ENCODE data around the gene FBXO47. TPM values are rescaled to one million over a fixed set of nuclear protein-coding genes. Genes with fewer than 3 reads are reported as not detected.

Gene FBXO47, protein sequence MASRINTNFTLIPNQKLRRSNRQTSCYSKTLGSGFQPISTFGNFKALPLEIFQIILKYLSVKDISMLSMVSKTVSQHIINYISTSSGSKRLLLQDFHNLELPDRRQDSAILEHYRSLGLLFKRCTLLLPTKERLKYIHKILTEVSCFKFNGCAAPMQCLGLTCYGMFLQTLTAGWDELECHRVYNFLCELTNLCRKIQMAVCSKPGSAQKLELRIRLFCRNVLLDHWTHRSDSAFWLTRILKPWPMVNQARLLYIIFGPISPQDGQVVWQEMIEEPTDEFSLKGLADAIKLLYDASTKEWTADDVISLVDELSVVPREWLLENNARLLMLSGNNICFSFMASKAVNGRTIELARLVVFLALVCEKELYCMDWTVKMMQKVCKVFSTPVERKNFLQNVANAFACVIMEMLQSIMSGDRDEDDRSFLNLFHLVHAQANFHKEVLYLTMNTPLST
- not detected for polyA plus RNA-seq (2013, experiment 1 of 2; ENCODE audit: insufficient read length)
- polyA plus RNA-seq (2013, experiment 2 of 2; ENCODE audit: insufficient read length), result 0.08 TPM

DNA sequence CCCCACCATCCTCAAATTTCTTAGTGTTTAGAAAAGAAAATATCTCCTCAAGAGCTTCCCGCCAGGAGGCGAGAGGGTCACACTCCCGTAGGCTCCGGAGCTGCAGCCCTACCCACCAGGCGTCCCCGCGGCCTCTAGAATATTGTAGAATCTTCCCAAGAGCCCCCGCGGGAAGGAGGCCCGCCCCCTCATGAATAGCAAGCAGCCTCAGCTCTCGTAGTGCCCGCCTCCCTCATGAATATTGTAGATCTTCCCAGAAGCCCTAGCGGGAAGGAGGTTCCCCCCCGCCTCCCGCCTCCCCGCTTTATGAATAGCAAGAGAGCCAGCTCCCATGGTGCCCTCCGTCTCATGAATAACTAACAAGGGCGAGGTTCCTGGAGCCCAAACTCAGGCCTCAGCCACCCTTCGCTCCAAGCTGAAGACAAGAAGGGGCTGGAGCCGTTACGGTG is at the start of gene FBXO47:
Gene FBXO47, minus strand, starts transcription at position 114 of the 449 bp plus-strand sequence. CDS start 4,378 bp downstream, outside the sequence.
- peak; percentile 92 for DNase-seq

DNA sequence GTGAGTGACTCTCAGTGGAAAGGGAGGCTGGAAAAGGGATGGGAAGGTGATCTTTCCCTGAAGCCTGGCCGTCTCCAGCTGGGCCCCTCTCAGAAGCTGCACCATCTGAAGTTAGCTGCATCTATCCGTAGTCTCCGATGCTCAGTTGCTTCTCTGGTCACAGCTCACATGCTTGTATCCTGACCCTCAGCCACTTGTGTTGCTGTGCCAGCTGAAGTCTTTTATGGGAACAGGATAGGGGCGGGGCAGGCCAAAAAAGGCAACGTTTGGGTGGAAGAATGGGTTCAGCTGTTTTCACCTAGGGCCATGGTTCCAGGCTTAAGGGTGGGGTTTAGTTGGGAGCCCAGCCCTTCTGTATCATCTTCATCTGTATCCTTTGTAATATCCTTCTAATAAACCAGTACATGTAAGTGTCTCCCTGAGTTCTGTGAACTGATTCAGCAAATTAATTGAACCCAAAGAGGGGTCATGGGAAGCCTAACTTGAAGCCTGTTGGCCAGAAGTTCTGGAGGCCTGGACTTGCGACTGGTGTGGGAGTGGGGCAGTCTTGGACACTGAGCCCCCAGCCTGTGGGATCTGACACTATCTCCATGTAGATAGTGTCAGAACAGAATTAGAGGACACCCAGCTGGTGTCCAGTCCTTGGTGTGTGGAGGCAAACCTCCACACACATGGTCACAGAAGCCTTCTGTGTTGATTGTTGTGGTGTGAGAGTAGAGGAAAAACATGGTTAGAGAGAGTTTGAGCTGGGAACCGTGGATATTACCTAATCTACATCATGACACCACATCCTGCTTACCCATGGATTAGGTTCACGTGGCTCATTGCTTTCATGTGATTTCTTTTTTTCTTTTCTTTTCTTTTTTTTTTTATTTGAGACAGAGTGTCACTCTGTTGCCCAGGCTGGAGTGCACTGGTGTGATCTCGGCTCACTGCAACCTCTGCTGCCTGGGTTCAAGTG is 49.3 kb upstream of the FBXO47 start:
- no peak for DNase-seq

DNA sequence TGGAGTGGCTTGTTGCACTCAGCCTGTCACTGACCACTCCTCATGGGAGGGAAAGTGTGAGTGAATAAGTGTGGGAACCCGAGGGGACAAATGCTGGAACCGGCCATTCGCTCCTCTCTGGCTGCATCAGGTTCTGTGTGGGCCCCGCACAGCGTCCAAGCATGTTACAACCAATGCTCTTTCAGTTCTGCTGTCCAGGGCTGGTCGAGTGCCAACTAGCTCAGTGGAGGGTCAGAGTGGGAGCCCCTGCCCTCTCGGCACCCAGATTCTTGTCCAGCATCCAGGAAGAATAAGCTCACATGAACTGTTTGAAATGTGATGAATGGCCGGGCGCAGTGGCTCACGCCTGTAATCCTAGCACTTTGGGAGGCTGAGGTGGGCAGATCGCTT is 48.3 kb upstream of the FBXO47 start:
- DNase-seq, result no peak

DNA sequence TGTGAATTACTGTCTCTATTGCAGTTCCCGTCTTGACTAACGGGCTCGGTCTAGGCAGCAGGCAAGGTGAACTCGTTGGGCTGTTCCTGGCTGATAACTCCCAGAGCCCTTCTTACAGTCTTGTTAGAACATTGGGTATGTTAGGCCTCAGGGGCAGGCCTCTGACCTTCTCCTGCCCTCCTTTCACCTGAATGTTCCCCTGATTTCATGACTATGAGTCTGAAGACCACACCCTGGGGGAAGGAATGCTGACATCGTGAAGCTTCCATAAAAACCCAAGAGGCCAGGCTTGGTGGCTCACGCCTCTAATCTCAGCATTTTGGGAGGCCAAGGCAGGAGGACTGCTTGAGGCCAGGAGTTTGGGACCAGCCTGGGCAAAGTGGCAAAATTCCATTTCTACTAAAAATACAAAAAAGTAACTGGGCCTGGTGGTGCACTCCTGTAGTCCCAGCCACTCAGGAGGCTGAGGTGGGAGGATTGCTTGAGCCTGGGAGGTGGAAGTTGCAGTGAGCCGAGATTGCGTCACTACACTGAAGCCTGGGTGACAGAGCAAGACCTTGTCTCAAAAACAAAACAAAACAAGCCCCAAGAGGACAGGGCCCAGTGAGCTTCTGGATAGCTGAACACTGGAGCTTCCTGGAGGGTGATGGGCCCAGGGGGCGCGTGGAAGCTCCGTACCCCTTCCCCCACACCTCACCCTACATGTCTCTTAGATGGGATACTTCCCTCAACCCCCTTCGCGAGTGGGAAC is 47.8 kb upstream of the FBXO47 start:
- DNase-seq, result no peak

DNA sequence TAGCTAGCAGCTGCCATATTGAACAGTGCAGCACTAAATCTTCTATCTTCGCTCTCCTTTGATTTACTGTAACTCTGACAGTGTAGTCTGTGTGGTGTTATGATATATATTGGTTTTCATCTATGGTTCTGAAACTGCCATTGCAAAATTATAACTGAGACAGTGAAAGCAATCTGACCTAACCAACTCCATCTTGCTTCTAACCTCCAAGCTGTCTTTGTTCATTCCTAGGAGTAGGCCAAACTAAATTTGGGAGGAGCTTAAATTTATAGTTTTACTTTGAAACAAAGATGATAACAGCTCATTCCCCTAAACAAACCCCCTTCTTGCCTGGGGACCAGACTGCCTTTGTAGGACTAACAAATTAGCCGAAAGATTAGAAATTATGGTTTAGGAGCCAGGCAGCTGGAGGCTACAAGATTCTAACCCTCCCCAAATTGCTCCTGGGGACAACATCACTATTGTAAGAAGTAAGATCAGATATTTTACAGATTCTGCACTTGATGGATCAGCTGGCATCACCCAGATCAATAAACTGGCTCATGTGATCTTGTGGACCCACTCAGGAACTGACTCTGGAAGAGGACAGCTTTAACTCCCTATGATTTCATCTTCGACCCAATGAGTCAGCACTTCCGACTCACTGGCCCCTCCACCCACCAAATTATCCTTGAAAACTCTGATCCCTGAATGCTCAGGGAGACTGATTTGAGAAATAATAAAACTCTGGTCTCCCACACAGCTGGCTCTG is 47.0 kb upstream of the FBXO47 start:
- peak; percentile 76 for DNase-seq

DNA sequence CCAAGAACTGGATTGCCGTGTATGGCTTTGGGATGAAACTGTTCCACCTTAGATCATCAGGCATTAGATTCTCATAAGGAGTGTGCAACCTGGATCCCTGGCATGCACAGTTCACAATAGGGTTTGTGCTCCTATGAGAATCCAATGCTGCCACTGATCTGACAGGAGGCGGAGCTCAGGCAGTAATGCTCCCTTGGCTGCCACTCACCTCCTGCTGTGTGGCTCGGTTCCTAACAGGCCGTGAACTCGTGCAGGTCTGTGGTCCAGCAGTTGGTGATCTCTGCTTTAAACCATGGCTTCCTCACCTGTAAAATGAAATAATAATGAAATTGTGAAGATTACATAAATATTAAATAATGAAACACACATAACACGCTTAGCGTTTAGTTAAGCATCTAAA is 45.5 kb upstream of the FBXO47 start:
- no peak for DNase-seq

DNA sequence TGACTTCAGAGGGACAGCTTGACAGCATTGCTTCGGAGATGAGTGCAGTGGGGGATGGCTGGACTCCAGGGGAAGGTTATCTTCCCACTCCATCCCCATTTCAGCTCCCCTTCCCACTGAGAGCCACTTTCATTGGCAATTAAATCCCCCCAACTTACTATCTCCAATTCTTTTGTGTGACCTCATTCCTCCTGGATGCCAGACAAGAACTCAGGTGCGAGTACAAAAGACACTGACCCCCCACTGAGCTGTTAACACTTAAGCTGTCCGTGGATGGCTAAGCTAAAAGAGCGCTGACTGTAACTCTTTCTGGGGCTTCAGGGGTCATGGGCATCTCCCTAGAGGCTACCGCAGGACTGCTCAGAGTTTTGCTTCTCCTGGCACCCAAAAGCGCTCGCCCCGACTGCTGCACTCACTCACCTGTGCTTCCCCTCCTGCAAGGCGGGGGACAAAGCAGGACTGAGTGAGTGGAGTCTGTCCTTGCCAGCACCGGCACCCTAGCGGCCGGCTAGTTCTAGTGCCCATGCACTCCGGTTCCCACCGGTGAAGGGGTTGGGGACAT is 44.8 kb upstream of the FBXO47 start:
- no peak for DNase-seq

DNA sequence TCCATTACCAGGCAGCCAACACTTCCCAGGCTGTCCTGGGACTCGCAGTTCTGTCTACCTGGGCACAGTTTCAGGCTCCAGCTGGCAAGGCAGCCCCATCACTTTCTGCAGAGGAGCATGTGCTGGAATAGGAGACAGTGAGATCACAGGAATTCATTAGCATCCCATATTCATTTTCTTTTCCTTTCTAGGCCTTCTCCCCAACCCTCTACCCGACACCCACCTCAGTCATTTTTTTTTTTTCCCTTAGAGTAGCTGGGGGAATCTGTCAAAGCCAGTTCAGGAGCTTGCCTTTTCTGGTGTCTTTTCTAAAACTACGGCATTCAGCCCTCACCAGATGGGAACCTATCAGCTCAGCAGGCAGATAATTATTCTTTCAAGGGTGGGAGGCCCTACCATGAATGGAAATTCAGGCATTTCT is 42.4 kb upstream of the FBXO47 start:
- DNase-seq, result no peak

DNA sequence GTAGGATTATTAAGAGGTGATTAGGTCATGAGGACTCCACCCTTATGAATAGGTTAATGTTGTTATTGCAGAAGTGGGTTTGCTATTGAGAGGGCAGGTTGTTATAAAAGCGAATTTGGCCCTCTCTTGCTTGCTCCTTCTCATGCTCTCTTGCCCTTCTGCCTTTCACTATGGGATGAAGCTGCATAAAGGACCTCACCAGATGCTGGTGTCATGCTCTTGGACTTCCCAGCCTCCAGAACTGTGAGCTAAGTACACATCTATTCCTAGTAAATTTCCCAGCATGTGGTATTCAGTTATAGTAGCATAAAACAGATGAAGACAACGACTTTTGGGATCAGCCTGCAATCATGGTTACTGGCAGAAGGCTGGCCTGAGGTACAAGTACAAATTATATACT is 41.4 kb upstream of the FBXO47 start:
- DNase-seq, result no peak

DNA sequence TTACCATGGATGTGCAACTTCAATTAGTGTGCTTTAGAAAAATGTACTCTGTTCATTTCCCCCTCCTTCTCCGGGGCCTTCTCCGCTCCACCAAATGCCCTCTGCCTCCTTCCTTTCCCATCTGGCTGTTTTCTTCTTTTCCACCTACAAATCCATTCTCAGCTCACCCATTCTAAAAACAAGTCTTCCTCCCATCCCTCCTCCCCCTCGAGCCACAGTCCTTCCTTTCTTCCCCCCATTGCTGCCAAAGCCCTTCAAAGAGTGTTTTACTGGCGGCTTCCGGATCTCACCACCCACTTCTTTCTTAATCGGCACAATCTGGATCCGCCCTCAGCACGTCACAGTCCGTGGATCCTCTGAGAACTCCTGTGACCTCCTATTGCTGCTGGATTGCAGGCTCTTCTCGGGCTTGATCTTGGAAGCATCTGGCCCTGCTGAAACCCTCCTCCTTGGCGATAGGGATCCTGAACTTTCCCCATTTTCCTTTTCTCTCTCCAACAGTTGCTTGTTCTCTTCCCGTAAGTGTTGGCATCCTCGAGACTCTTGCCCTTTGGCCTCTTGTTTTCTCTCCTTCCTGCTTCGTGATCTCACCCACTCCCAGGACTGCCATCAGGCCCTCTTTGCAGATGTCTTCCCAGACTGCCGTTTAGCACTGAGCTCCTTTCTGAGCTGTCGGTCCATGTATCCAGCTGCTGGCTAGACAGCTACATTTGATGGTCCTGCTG is 36.0 kb upstream of the FBXO47 start:
- DNase-seq, result no peak

DNA sequence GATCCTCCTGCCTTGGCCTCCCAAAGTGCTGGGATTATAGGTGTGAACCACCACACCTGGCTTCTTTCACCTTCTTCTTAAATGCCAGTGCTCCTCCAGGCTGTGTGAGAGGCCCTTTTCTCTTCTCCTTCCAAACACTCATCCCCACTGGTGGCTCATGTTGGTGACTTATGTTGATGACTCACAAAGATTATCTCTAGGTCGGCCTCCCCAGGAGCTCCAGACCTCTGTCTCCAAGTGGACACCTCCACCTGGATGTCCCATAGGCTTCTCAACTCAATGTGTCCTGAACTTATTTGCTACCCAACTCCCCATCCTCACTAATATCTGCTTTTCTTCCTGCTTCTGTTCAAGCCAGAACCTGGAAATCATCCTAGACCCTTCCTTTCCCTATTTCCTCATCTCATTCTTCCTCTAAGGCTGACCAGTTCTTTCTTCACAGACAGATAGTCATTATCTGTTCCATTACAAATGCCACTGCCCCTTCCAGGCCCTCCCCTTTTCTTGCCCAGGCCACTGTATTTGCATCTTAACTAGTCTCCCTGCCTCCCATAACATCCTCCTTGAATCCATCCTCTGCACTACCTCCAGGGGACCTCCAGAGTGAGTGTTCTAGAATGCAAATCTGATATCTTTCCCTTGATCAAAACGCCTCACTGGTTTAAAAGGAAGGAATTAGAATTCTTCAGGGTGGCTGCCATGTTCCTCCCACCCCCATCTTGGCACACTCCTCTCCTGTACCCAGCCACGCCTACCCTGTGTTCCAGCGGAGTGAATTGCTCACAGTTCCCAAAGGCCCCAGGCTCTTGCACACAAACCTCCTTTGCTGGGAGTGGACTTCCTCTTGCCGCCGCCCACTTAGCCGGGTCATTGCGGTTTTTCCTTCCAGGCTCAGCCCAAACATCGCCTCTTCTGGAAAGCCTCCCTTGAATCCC is 34.8 kb upstream of the FBXO47 start:
- DNase-seq, result peak; percentile 67

DNA sequence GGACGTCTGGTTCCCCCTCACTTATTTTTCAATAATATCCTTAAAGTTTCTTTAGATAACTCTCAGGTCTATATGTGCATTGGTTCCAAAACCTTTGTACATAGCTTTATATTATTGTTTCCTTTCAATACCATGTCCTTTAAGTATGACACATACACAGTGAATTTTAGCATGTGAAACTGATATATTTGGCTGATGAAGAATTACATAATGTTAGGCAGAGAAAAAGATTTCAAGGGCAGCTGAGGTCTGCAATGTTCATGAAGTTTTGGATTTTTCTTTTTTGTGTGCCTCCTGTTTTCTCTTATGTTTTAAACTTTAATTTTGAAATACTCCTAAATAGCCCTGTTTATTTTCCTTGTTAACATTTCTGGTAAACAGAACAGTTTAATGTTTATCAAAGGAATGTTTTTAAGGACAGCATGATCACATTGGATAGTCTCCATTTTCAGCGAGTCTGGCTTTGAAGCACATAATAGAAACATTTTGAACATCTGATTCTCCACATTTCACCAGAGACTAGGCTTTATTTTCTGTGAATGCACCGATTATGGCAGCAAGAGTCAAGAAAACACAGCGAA is 32.9 kb upstream of the FBXO47 start:
- DNase-seq, result no peak

DNA sequence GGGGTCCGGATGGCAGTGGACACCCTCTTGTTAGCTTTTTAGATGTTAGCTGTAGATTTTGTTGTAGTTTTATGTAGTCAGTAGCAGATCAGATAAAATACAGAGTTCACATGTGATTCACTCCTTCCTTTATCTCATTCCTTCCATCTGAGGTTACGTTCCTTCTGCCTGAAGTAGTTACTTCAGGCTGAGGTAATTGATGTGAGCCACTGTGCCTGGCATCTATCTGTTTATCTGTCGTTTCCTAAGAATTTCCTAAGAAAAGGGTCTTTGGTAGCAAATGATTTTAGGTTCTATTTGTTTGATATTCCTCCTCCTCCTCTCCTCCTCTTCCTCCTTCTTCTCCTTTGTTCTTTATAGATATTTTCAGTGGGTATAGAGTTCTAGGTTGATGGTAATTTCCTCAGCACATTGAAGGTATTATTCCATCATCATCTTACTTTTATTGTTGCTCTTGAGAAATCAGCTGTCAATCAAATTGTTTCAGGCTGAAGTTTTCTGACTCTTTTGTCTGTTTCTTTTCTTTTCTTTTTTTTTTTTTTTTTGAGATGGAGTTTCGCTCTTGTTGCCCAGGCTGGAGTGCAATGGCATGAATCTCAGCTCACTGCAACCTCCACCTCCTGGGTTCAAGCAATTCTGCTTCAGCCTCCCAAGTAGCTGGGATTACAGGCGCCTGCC is 29.6 kb upstream of the FBXO47 start:
- DNase-seq, result no peak

DNA sequence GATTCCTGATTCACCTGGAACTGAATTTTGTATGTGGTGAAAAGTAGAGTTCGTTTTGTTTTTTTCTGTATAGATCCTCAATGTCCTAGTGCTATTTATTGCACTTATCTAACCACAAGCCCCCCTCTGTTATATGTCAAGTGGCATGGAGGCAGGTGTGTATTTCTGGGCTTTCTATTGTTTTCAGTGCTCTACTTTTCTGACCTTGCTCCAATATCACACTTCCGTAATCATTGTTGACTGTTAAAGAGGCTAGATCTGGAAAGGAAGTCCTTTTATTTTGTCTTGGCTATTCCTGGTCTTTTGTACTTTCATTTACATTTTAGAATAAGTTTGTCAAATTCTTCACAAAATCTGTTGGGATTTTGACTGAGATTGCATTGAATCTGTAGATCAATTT is 26.8 kb upstream of the FBXO47 start:
- no peak for DNase-seq

DNA sequence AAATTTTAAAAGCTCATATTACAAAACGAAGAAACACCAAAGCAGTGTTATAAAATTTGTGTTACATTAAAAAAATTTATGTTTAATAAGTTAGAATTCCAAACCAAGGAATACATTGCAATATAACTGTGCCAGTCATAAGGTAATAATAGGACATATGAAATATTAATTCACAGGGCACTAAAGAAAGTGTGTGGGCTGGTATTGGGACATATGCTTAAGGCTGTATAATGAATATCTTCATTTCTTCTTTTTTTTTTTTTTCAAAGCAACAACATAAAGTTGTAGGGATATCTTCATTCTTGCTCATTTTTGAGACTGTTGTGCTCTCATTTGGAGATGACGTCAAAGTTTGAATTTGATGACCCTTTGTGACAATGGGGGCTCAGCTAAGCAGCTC is 17.5 kb upstream of the FBXO47 start:
- DNase-seq, result no peak

DNA sequence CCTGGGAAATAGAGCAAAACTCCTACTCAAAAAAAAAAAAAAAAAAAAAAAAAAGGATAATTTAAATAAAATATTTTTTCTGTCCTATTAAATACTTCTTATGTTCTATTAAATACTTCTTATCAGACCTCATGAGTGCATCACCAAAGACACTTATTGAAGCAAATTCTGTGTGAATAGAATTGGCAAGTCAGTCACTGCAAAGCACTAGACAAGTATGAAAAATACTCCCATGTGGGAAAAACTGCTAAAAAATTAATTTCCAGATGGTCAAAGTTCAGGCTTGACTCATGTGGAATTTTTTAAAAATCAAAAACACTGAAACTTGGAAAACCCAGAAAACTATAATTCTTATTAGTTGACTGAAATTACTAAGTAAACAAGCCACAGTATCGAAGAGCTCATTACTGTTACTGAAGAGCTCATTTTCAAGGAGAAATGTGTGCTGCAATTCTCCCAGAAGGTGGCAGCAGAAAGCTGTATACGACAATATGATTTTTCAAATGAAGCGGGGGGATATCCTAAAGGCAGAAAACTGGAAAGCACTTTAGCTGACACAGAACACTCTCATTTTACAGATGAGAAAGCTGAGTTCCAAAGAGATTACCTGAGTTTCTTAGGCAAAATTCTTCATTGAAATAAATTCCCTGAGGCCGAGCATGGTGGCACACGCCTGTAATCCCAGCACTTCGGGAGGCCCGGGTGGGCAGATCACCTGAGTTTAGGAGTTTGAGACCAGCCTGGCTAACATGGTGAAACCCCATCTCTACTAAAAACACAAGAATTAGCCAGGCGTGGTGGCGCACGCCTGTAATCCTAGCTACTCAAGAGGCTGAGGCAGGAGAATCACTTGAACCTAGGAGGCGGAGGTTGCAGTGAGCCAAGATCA is 15.9 kb upstream of the FBXO47 start:
- peak; percentile 78 for DNase-seq

DNA sequence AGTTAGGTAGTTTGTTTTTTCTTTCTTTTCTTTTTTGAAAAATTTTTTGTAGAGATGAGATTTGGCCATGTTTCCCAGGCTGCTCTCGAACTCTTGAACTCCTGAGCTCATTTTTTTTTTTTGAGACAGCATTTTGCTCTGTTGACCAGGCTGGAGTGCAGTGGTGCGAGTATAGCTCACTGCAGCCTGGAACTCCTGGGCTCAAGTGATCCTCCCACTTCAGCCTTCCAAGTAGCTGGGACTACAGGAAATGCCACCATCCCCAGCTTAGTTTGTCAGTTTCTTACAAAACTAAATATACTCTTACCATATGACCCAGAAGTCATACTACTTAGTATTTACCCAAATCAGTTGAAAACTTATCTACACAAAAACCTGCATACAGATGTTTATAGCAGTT is 14.4 kb upstream of the FBXO47 start:
- peak; percentile 58 for DNase-seq

Measured in fibroblast of skin of back (primary cell).